Panc1 (cell line): ENCODE results near the gene IQUB. TPM values are rescaled to one million over a fixed set of nuclear protein-coding genes. Genes with fewer than 3 reads are reported as not detected.
A peak's percentile ranks its signal among the peaks of the same experiment; 100 is the strongest.

Experiments used
- ATAC-seq: fragments of 200-7000 bp; cut with Tn5 transposase; 2 replicates; pipeline ENCODE4 v1.9.1; 2020; ENCODE audit warnings: mild to moderate bottlenecking, moderate library complexity
- BruUV-seq: library from RNA; stranded (reverse); fragments of 400-500 nt; replicated peaks from 2 replicates; lab custom pipeline; 2021; lab: Mats Ljungman, UMichigan
- CTCF ChIA-PET: fragments of 300-600 bp; sonication (Branson Sonifier 250); formaldehyde crosslinking; loops from one replicate; lab custom pipeline; 2022; ENCODE audit warnings: antibody characterized with exemption; lab: Charles Lee
- POLR2A ChIA-PET: fragments of 300-600 bp; sonication (Branson Sonifier 250); formaldehyde crosslinking; loops from one replicate; lab custom pipeline; 2022; ENCODE audit warnings: antibody characterized with exemption; lab: Charles Lee
- DNase-seq: peaks from one replicate; pipeline ENCODE4 v3.0.0-alpha.2; 2010; ENCODE audit warnings: low read depth, low spot score
- H3K27ac ChIP-seq: 2 replicates; pipeline ENCODE4 v1.5.1; 2011; ENCODE audit warnings: mild to moderate bottlenecking, low read length, inconsistent platforms
- H3K27me3 ChIP-seq: fragments of 200-500 bp; sonication (Bioruptor generic); 2 replicates; pipeline ENCODE4 v1.6.0; 2014; ENCODE audit warnings: low read length, inconsistent platforms; ENCODE audit not compliant: control insufficient read depth, insufficient read depth
- H3K36me3 ChIP-seq: fragments of 200-500 bp; sonication (Bioruptor generic); 2 replicates; pipeline ENCODE4 v1.5.1; 2014; ENCODE audit warnings: inconsistent platforms, mild to moderate bottlenecking, low read length, moderate library complexity; ENCODE audit not compliant: control insufficient read depth, insufficient read depth
- H3K4me1 ChIP-seq: 2 replicates; pipeline ENCODE4 v1.5.1; 2011; ENCODE audit warnings: inconsistent platforms, mild to moderate bottlenecking, low read length, moderate library complexity; ENCODE audit not compliant: control insufficient read depth, insufficient read depth
- H3K4me3 ChIP-seq, 2 experiments: 2 replicates each; pipeline ENCODE4 v1.5.1; 2011 to 2012; ENCODE audit warnings: low read depth in 2 of 2, low read length in 2 of 2, mild to moderate bottlenecking in 2 of 2, inconsistent platforms in 1 of 2, moderate library complexity in 1 of 2
- H3K9me3 ChIP-seq: fragments of 200-500 bp; sonication (Bioruptor generic); 2 replicates; pipeline ENCODE4 v1.5.1; 2014; ENCODE audit warnings: low read depth, mild to moderate bottlenecking, inconsistent platforms, low read length, moderate library complexity; ENCODE audit not compliant: control insufficient read depth, insufficient read depth
- POLR2AphosphoS5 ChIP-seq: IDR thresholded peaks from 2 replicates; pipeline ENCODE4 v1.6.1; 2012; ENCODE audit warnings: mild to moderate bottlenecking, low read depth, low read length, moderate library complexity
- SIN3A ChIP-seq: IDR thresholded peaks from 2 replicates; pipeline ENCODE4 v1.6.1; 2012; ENCODE audit warnings: low read depth, mild to moderate bottlenecking, low read length, moderate library complexity, borderline replicate concordance; ENCODE audit not compliant: insufficient read depth
- TCF7L2 ChIP-seq: IDR thresholded peaks from 2 replicates; pipeline ENCODE4 v1.6.1; 2011; ENCODE audit warnings: mild to moderate bottlenecking, low read depth, low read length, inconsistent platforms
- in situ Hi-C: cut with HindIII; loops from 2 replicates; pipeline ENCODE4 v1.10.0; 2016; ENCODE audit warnings: low sequenced_read_pairs, low pct_unique_long_range_greater_than_20kb
- intact Hi-C: fragments of 100-400 bp; cut with micrococcal nuclease; formaldehyde crosslinking; loops from one replicate; pipeline ENCODE4 v1.10.0; 2022; ENCODE audit not compliant: unreplicated experiment
- total RNA-seq: library from RNA; stranded (reverse); gene quantifications from one replicate; pipeline ENCODE4 v1.2.1, GENCODE V29; 2021; ENCODE audit not compliant: unreplicated experiment
- TF ChIP-seq, protein P1 (sequence below): fragments of 450-650 bp; IDR thresholded peaks from 2 replicates; pipeline ENCODE4 v1.5.1; 2017; ENCODE audit warnings: mild to moderate bottlenecking
- TF ChIP-seq, protein P2 (sequence below), 2 experiments: IDR thresholded peaks; 2 replicates each; pipeline ENCODE4 v1.6.1; 2011 to 2012; ENCODE audit warnings: low read depth in 2 of 2, control low read depth in 1 of 2, low read length in 1 of 2, mild to moderate bottlenecking in 1 of 2, moderate library complexity in 1 of 2; ENCODE audit not compliant: insufficient read depth in 1 of 2

The IQUB gene
- total RNA-seq, 1 experiment from 2014 or later: 0.59 TPM

DNA sequence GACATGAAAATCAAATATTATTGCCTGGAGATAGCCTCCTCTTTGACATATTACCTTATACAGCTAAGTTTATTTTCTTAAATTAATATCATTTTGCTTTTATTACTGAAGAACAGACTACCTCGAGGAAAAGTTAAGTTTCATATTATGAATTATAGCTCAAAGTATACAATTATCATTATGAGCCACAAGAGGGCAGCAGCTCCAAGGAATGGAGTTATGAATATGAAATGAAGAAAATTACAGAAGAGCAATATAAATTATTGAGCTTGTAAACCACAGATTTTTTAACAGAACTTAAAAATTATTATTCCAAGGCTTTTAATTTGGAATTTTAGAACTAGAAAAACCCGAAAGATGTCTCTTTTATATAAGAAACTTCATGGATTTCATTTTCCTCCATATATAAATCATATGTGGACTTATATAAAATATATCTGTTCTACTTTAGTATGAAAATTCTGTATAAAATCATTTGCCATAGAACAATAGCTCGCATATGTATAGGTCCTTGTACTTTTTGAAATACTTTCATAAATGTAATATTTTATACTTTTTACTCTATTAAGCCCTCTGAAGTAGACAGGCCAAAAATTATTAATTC lies 40.1 kb downstream of the IQUB start:
- in situ Hi-C loops: no loop called here
- no peaks in the 10 kb centered on the region for H3K9me3 ChIP-seq
- TF ChIP-seq, protein P1, sequence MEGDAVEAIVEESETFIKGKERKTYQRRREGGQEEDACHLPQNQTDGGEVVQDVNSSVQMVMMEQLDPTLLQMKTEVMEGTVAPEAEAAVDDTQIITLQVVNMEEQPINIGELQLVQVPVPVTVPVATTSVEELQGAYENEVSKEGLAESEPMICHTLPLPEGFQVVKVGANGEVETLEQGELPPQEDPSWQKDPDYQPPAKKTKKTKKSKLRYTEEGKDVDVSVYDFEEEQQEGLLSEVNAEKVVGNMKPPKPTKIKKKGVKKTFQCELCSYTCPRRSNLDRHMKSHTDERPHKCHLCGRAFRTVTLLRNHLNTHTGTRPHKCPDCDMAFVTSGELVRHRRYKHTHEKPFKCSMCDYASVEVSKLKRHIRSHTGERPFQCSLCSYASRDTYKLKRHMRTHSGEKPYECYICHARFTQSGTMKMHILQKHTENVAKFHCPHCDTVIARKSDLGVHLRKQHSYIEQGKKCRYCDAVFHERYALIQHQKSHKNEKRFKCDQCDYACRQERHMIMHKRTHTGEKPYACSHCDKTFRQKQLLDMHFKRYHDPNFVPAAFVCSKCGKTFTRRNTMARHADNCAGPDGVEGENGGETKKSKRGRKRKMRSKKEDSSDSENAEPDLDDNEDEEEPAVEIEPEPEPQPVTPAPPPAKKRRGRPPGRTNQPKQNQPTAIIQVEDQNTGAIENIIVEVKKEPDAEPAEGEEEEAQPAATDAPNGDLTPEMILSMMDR: peak; percentile 69; the same call in 1 of the 2 replicates
- TF ChIP-seq POLR2AphosphoS5: no peak
- no peaks in the 10 kb centered on the region for H3K4me1 ChIP-seq
- ATAC-seq (no peak), DNase-seq (peak; percentile 20)
- ChIA-PET CTCF (interaction anchor here (0.7 to 1.1 kb wide), 4 partner anchors 40 to 64 kb away, joined by 3 to 4 read pairs (median 4); partner anchors contain the start of genes IQUB and NDUFA5), POLR2A (interaction anchor here (0.6 kb wide), 1 partner anchor 665 kb away, joined by 3 read pairs; no protein-coding TSS in a partner anchor)
- H3K4me3 ChIP-seq: no peak overlapping the region
- no peaks in the 10 kb centered on the region for H3K36me3 ChIP-seq
- no peak overlapping the region for H3K27ac ChIP-seq
- intact Hi-C loops: loop anchor here (2.0 to 10.0 kb wide), 2 partner anchors 41 to 381 kb away; partner anchors contain the start of gene IQUB
- BruUV-seq: no TSS peak
- no peaks in the 10 kb centered on the region; the same call in 1 of the 2 replicates for H3K27me3 ChIP-seq

DNA sequence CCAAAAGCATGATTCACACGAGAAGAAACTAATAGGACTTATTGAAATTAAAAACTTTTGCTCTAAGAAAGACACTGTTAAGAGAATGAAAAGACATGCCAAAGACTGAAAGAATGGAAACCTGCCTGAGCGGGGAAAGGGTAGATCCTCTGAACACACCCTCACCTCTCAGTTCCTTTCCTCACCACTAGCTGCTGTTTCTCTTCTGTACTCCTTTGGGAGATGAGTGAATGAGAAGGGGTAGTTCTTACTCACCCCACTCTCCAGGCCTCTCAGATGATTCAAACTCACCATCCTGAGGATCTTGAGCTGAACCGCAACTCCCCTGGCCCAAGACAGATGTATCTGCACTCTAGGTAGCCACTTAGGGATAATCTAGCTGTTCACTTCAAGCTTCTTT lies 41.9 kb downstream of the IQUB start:
- Histone ChIP-seq H3K27me3 (no peaks in the 10 kb centered on the region; the same call in 1 of the 2 replicates), H3K9me3 (no peaks in the 10 kb centered on the region), H3K27ac (no peak overlapping the region), H3K4me3 (no peak overlapping the region), H3K4me1 (no peaks in the 10 kb centered on the region), H3K36me3 (no peaks in the 10 kb centered on the region)
- DNase-seq: no peak
- TF ChIP-seq, protein P2, sequence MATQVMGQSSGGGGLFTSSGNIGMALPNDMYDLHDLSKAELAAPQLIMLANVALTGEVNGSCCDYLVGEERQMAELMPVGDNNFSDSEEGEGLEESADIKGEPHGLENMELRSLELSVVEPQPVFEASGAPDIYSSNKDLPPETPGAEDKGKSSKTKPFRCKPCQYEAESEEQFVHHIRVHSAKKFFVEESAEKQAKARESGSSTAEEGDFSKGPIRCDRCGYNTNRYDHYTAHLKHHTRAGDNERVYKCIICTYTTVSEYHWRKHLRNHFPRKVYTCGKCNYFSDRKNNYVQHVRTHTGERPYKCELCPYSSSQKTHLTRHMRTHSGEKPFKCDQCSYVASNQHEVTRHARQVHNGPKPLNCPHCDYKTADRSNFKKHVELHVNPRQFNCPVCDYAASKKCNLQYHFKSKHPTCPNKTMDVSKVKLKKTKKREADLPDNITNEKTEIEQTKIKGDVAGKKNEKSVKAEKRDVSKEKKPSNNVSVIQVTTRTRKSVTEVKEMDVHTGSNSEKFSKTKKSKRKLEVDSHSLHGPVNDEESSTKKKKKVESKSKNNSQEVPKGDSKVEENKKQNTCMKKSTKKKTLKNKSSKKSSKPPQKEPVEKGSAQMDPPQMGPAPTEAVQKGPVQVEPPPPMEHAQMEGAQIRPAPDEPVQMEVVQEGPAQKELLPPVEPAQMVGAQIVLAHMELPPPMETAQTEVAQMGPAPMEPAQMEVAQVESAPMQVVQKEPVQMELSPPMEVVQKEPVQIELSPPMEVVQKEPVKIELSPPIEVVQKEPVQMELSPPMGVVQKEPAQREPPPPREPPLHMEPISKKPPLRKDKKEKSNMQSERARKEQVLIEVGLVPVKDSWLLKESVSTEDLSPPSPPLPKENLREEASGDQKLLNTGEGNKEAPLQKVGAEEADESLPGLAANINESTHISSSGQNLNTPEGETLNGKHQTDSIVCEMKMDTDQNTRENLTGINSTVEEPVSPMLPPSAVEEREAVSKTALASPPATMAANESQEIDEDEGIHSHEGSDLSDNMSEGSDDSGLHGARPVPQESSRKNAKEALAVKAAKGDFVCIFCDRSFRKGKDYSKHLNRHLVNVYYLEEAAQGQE (IDR thresholded peaks at IDR 0.05; ENCODE audit: insufficient read depth in 1 of 2, low read depth in 2 of 2, low read length in 1 of 2): no peak
- TF ChIP-seq, protein P1: no peak; the same call in 1 of the 2 replicates
- TF ChIP-seq TCF7L2: no peak
- TF ChIP-seq SIN3A: no peak
- no peak for TF ChIP-seq POLR2AphosphoS5
- ChIA-PET POLR2A (no interaction called here), CTCF (interaction anchor here (0.5 kb wide), 2 partner anchors 43 to 143 kb away, joined by 4 to 6 read pairs; no protein-coding TSS in a partner anchor)
- ATAC-seq: peak; percentile 68
- in situ Hi-C loops (no loop called here), intact Hi-C loops (loop anchor here (10.0 kb wide), 1 partner anchor 382 kb away; no protein-coding TSS in a partner anchor)
- no TSS peak for BruUV-seq
